Suprapubic skin (tissue), 3 donors: Measurements from ENCODE around the gene FER.

Experiments
- CTCF ChIP-seq, 2 donors: fragments of 200-600 bp in 1 of 2; fragments of 450-650 bp in 1 of 2; sonication (generic) in 1 of 2; IDR thresholded peaks; one replicate each; pipeline ENCODE4 v1.5.1; 2016 to 2019; ENCODE audit warnings: antibody characterized with exemption in 2 of 2, mild to moderate bottlenecking in 1 of 2, moderate library complexity in 1 of 2
- POLR2AphosphoS5 ChIP-seq, 3 donors: sonication (generic); formaldehyde crosslinking; IDR thresholded peaks; one replicate each; pipeline ENCODE4 v1.6.1; 2017; ENCODE audit warnings: antibody characterized with exemption in 3 of 3

- TF ChIP-seq CTCF (IDR thresholded peaks at IDR 0.05), result no peak
- TF ChIP-seq POLR2AphosphoS5 (IDR thresholded peaks at IDR 0.05), result no peak
Measured at GRCh38 chr5:108813673-108814072, 66.0 kb downstream of the FER start.
